Measurements from ENCODE around the gene FHIT.
"Not testable (repeated sequence)": the region's sequence is repeated elsewhere in the genome, so short reads cannot be mapped to it uniquely, and the experiment has no call there.

FHIT gene

DNA sequence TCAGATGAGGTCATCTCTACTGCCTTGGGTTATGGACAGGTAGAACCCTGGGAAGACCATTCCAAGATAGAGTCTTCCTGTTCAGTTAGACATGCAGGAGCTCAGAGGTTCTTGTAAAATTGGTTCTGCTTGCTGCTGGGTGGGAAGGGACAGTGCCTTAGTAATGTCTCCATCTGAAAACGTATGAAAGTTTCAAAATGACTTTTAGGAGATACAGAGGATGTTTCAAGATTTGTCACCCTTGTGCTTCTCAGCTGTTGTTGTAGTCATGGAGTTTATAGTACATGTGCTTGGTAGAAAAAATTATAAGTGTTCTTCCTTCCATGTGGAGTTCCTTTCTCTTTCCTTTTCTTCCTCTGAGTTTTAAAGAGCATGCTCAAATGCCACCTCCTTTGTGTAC, 1316.2 kb downstream of the FHIT start:
- no peaks in the 10 kb centered on the region for H3K27me3 ChIP-seq (ENCODE audit: control insufficient read depth in 1 of 2, insufficient read depth in 2 of 2, low read length in 2 of 2)
- no peak overlapping the region for H3K27ac ChIP-seq (ENCODE audit: low read depth, low read length)
- no peak overlapping the region for H3K9ac ChIP-seq (ENCODE audit: low read depth in 1 of 2, low read length in 2 of 2)
- H3K4me3 ChIP-seq (ENCODE audit: low read depth in 1 of 2, low read length in 2 of 2): no peak overlapping the region
- H3K9me3 ChIP-seq (ENCODE audit: control insufficient read depth in 1 of 2, low read length in 2 of 2): no peaks in the 10 kb centered on the region
- H3K36me3 ChIP-seq (ENCODE audit: control insufficient read depth in 1 of 2, insufficient read depth in 2 of 2, low read length in 2 of 2): no peaks in the 10 kb centered on the region
- no peaks in the 10 kb centered on the region for H3K4me1 ChIP-seq (ENCODE audit: control insufficient read depth in 1 of 2, insufficient read depth in 2 of 2, low read length in 2 of 2)

GRCh38 chr3:59934560-59934959, 1316.7 kb downstream of the FHIT start:
- H3K4me3 ChIP-seq (ENCODE audit: low read depth in 1 of 2, low read length in 2 of 2); H3K36me3 ChIP-seq (ENCODE audit: control insufficient read depth in 1 of 2, insufficient read depth in 2 of 2, low read length in 2 of 2); H3K9me3 ChIP-seq (ENCODE audit: control insufficient read depth in 1 of 2, low read length in 2 of 2); H3K9ac ChIP-seq (ENCODE audit: low read depth in 1 of 2, low read length in 2 of 2); H3K4me1 ChIP-seq (ENCODE audit: control insufficient read depth in 1 of 2, insufficient read depth in 2 of 2, low read length in 2 of 2); H3K27me3 ChIP-seq (ENCODE audit: control insufficient read depth in 1 of 2, insufficient read depth in 2 of 2, low read length in 2 of 2); H3K27ac ChIP-seq (ENCODE audit: low read depth, low read length): not testable (repeated sequence)

DNA sequence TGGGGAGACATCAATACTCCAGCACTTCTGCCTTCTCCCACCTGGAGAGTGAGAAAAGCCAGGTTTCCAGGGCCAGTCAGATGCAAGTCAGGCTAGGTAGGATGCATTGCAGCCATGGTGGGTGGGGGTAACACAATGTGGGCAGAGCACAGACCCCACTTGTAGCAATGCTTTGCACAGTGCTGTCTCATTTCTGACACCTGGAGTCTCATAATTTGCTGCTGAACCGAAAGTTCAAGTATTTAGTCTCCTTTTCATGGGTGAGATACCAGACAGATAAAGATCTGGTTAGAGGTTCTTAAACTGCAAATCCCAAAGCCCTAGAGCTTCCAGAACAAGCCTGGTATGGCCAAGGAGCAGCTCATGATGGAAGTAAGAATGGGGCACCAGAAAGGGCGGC, 1321.1 kb downstream of the FHIT start:
- Histone ChIP-seq H3K9ac (ENCODE audit: low read depth in 1 of 2, low read length in 2 of 2) (no peak overlapping the region), H3K4me1 (ENCODE audit: control insufficient read depth in 1 of 2, insufficient read depth in 2 of 2, low read length in 2 of 2) (no peaks in the 10 kb centered on the region), H3K9me3 (ENCODE audit: control insufficient read depth in 1 of 2, low read length in 2 of 2) (no peaks in the 10 kb centered on the region), H3K27ac (ENCODE audit: low read depth, low read length) (no peak overlapping the region), H3K27me3 (ENCODE audit: control insufficient read depth in 1 of 2, insufficient read depth in 2 of 2, low read length in 2 of 2) (no peaks in the 10 kb centered on the region), H3K36me3 (ENCODE audit: control insufficient read depth in 1 of 2, insufficient read depth in 2 of 2, low read length in 2 of 2) (no peaks in the 10 kb centered on the region), H3K4me3 (ENCODE audit: low read depth in 1 of 2, low read length in 2 of 2) (no peak overlapping the region)

- H3K4me3 ChIP-seq (ENCODE audit: low read depth in 1 of 2, low read length in 2 of 2): no peak overlapping the region
- no peaks in the 10 kb centered on the region for H3K27me3 ChIP-seq (ENCODE audit: control insufficient read depth in 1 of 2, insufficient read depth in 2 of 2, low read length in 2 of 2)
- H3K9me3 ChIP-seq (ENCODE audit: control insufficient read depth in 1 of 2, low read length in 2 of 2): no peaks in the 10 kb centered on the region
- H3K27ac ChIP-seq (ENCODE audit: low read depth, low read length): no peak overlapping the region
- H3K9ac ChIP-seq (ENCODE audit: low read depth in 1 of 2, low read length in 2 of 2): no peak overlapping the region
- no peaks in the 10 kb centered on the region for H3K4me1 ChIP-seq (ENCODE audit: control insufficient read depth in 1 of 2, insufficient read depth in 2 of 2, low read length in 2 of 2)
- H3K36me3 ChIP-seq (ENCODE audit: control insufficient read depth in 1 of 2, insufficient read depth in 2 of 2, low read length in 2 of 2): no peaks in the 10 kb centered on the region
Measured at GRCh38 chr3:59927056-59927455, 1324.2 kb downstream of the FHIT start.

- Histone ChIP-seq H3K27ac (ENCODE audit: low read depth, low read length) (no peak overlapping the region), H3K9me3 (ENCODE audit: control insufficient read depth in 1 of 2, low read length in 2 of 2) (no peaks in the 10 kb centered on the region)
Measured at GRCh38 chr3:59925946-59926345, 1325.3 kb downstream of the FHIT start.

DNA sequence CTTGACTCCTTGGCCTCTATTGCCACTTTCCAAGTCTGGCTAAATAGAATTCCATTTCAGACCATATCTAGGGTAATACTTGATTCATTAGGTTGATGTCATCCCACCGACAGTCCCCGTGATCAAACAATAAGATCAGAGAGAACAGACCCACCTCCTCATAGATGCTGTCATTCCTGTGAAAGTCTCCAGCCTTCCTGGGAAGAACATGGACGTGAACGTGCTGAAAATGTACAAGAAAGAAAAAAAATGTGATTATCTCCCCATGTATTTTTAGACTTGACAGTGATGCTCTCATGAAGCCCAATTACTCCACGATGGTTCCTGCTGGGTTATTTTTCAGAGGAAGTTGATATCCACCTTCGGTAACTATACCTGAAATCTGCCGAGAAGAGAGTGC, 1329.1 kb downstream of the FHIT start:
- no peaks in the 10 kb centered on the region for H3K9me3 ChIP-seq (ENCODE audit: control insufficient read depth in 1 of 2, low read length in 2 of 2)
- no peaks in the 10 kb centered on the region for H3K36me3 ChIP-seq (ENCODE audit: control insufficient read depth in 1 of 2, insufficient read depth in 2 of 2, low read length in 2 of 2)
- H3K9ac ChIP-seq (ENCODE audit: low read depth in 1 of 2, low read length in 2 of 2): no peak overlapping the region
- no peak overlapping the region for H3K27ac ChIP-seq (ENCODE audit: low read depth, low read length)
- H3K4me1 ChIP-seq (ENCODE audit: control insufficient read depth in 1 of 2, insufficient read depth in 2 of 2, low read length in 2 of 2): no peaks in the 10 kb centered on the region
- H3K27me3 ChIP-seq (ENCODE audit: control insufficient read depth in 1 of 2, insufficient read depth in 2 of 2, low read length in 2 of 2): no peaks in the 10 kb centered on the region
- H3K4me3 ChIP-seq (ENCODE audit: low read depth in 1 of 2, low read length in 2 of 2): no peak overlapping the region

More at GRCh38 chr3:59925946-59926345, 1325.3 kb downstream of the FHIT start:
- no peaks in the 10 kb centered on the region for H3K4me1 ChIP-seq (ENCODE audit: control insufficient read depth in 1 of 2, insufficient read depth in 2 of 2, low read length in 2 of 2)
- no peak overlapping the region for H3K4me3 ChIP-seq (ENCODE audit: low read depth in 1 of 2, low read length in 2 of 2)
- no peaks in the 10 kb centered on the region for H3K27me3 ChIP-seq (ENCODE audit: control insufficient read depth in 1 of 2, insufficient read depth in 2 of 2, low read length in 2 of 2)
- no peaks in the 10 kb centered on the region for H3K36me3 ChIP-seq (ENCODE audit: control insufficient read depth in 1 of 2, insufficient read depth in 2 of 2, low read length in 2 of 2)
- no peak overlapping the region for H3K9ac ChIP-seq (ENCODE audit: low read depth in 1 of 2, low read length in 2 of 2)

GRCh38 chr3:59920822-59921221, 1330.4 kb downstream of the FHIT start:
- no peak overlapping the region for H3K9ac ChIP-seq (ENCODE audit: low read depth in 1 of 2, low read length in 2 of 2)
- H3K4me3 ChIP-seq (ENCODE audit: low read depth in 1 of 2, low read length in 2 of 2): no peak overlapping the region
- no peaks in the 10 kb centered on the region for H3K4me1 ChIP-seq (ENCODE audit: control insufficient read depth in 1 of 2, insufficient read depth in 2 of 2, low read length in 2 of 2)
- no peaks in the 10 kb centered on the region for H3K36me3 ChIP-seq (ENCODE audit: control insufficient read depth in 1 of 2, insufficient read depth in 2 of 2, low read length in 2 of 2)
- no peaks in the 10 kb centered on the region for H3K9me3 ChIP-seq (ENCODE audit: control insufficient read depth in 1 of 2, low read length in 2 of 2)
- no peak overlapping the region for H3K27ac ChIP-seq (ENCODE audit: low read depth, low read length)
- no peaks in the 10 kb centered on the region for H3K27me3 ChIP-seq (ENCODE audit: control insufficient read depth in 1 of 2, insufficient read depth in 2 of 2, low read length in 2 of 2)

DNA sequence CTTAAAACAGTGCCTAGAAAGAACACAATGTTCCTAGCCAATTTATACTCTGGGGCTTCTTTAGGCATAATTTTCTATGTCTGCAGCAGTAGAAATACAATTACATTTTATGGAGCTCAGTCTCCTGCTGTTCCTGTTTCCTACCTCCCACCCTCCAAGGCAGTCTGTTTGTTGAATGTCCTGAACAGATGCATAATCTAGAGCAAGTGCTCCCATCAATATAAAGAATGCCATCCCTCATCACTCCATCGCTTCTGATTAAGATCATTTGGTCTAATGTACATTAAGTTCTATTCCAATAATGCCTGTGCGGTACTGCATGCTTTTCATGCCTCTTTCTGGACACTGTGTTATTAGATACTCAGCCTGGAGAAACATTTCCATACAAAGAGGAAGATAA, 1331.7 kb downstream of the FHIT start:
- H3K4me3 ChIP-seq (ENCODE audit: low read depth in 1 of 2, low read length in 2 of 2): no peak overlapping the region
- H3K27me3 ChIP-seq (ENCODE audit: control insufficient read depth in 1 of 2, insufficient read depth in 2 of 2, low read length in 2 of 2): no peaks in the 10 kb centered on the region
- H3K36me3 ChIP-seq (ENCODE audit: control insufficient read depth in 1 of 2, insufficient read depth in 2 of 2, low read length in 2 of 2): no peaks in the 10 kb centered on the region
- H3K27ac ChIP-seq (ENCODE audit: low read depth, low read length): no peak overlapping the region
- no peak overlapping the region for H3K9ac ChIP-seq (ENCODE audit: low read depth in 1 of 2, low read length in 2 of 2)
- no peaks in the 10 kb centered on the region for H3K4me1 ChIP-seq (ENCODE audit: control insufficient read depth in 1 of 2, insufficient read depth in 2 of 2, low read length in 2 of 2)
- H3K9me3 ChIP-seq (ENCODE audit: control insufficient read depth in 1 of 2, low read length in 2 of 2): no peaks in the 10 kb centered on the region

DNA sequence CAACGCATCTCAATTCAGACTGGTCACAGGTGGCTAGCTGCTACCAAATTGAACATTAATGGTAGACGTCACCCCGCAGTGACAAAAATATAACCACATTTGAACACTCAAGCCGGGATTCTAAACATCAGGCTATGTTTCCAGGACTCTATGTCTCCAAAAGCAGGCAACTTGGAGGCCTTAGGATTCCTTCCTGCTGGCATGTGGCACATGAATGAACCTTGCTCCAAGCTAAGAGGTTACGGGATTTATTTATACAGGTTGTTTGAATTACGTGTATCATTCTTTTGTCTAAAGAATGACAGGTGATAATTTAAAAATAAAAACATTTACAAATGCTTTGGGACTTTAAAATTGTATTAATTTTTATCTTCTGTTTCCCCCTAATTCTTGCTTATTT, 1337.0 kb downstream of the FHIT start:
- H3K9me3 ChIP-seq (ENCODE audit: control insufficient read depth in 1 of 2, low read length in 2 of 2): no peaks in the 10 kb centered on the region
- H3K36me3 ChIP-seq (ENCODE audit: control insufficient read depth in 1 of 2, insufficient read depth in 2 of 2, low read length in 2 of 2): no peaks in the 10 kb centered on the region
- no peak overlapping the region for H3K9ac ChIP-seq (ENCODE audit: low read depth in 1 of 2, low read length in 2 of 2)
- no peak overlapping the region for H3K27ac ChIP-seq (ENCODE audit: low read depth, low read length)
- H3K27me3 ChIP-seq (ENCODE audit: control insufficient read depth in 1 of 2, insufficient read depth in 2 of 2, low read length in 2 of 2): no peaks in the 10 kb centered on the region
- no peaks in the 10 kb centered on the region for H3K4me1 ChIP-seq (ENCODE audit: control insufficient read depth in 1 of 2, insufficient read depth in 2 of 2, low read length in 2 of 2)
- H3K4me3 ChIP-seq (ENCODE audit: low read depth in 1 of 2, low read length in 2 of 2): no peak overlapping the region

GRCh38 chr3:59913645-59914044, 1337.6 kb downstream of the FHIT start:
- Histone ChIP-seq H3K9ac (ENCODE audit: low read depth in 1 of 2, low read length in 2 of 2) (no peak overlapping the region), H3K27me3 (ENCODE audit: control insufficient read depth in 1 of 2, insufficient read depth in 2 of 2, low read length in 2 of 2) (no peaks in the 10 kb centered on the region), H3K4me1 (ENCODE audit: control insufficient read depth in 1 of 2, insufficient read depth in 2 of 2, low read length in 2 of 2) (no peaks in the 10 kb centered on the region), H3K27ac (ENCODE audit: low read depth, low read length) (no peak overlapping the region), H3K9me3 (ENCODE audit: control insufficient read depth in 1 of 2, low read length in 2 of 2) (no peaks in the 10 kb centered on the region), H3K4me3 (ENCODE audit: low read depth in 1 of 2, low read length in 2 of 2) (no peak overlapping the region), H3K36me3 (ENCODE audit: control insufficient read depth in 1 of 2, insufficient read depth in 2 of 2, low read length in 2 of 2) (no peaks in the 10 kb centered on the region)

DNA sequence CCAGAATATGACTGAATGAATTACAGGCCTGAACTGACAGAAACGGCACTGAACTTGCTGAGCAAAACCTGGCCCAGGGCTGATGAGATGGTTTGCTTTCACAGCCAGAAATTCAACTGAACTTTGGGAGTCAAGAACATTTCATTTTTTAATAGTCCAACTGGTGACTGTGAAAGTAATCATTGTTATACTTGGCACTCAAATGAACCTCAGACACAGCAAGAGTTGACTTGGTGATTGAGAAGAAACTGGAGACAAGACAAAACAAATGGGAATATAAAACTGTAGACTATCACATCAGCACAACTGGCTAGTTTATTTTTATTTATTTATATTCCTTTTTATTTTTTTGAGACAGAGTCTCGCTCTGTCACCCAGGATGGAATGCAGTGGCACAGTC, 1342.6 kb downstream of the FHIT start:
- no peaks in the 10 kb centered on the region for H3K4me1 ChIP-seq (ENCODE audit: control insufficient read depth in 1 of 2, insufficient read depth in 2 of 2, low read length in 2 of 2)
- no peaks in the 10 kb centered on the region for H3K36me3 ChIP-seq (ENCODE audit: control insufficient read depth in 1 of 2, insufficient read depth in 2 of 2, low read length in 2 of 2)
- no peak overlapping the region for H3K4me3 ChIP-seq (ENCODE audit: low read depth in 1 of 2, low read length in 2 of 2)
- no peaks in the 10 kb centered on the region for H3K9me3 ChIP-seq (ENCODE audit: control insufficient read depth in 1 of 2, low read length in 2 of 2)
- no peak overlapping the region for H3K27ac ChIP-seq (ENCODE audit: low read depth, low read length)
- no peak overlapping the region for H3K9ac ChIP-seq (ENCODE audit: low read depth in 1 of 2, low read length in 2 of 2)
- no peaks in the 10 kb centered on the region for H3K27me3 ChIP-seq (ENCODE audit: control insufficient read depth in 1 of 2, insufficient read depth in 2 of 2, low read length in 2 of 2)

Data from duodenal mucosa (tissue), 2 donors.